Activated CD4-positive, alpha-beta T cell treated with anti-CD3 and anti-CD28 coated beads for 36 hours (primary cell): ENCODE results near the gene SYNDIG1. TPM values are rescaled to one million over a fixed set of nuclear protein-coding genes. Genes with fewer than 3 reads are reported as not detected.

Experiments
- ATAC-seq: fragments of 200-7000 bp; cut with Tn5 transposase; one replicate; pipeline ENCODE4 v1.10.0; 2021; ENCODE audit warnings: mild to moderate bottlenecking, moderate library complexity
- CTCF ChIA-PET: fragments of 350-600 bp; sonication (Branson Sonifier 250); formaldehyde crosslinking; loops from one replicate; lab custom pipeline; 2021; ENCODE audit warnings: antibody characterized with exemption; lab: Charles Lee
- POLR2A ChIA-PET: fragments of 350-600 bp; sonication (Branson Sonifier 250); formaldehyde crosslinking; loops from one replicate; lab custom pipeline; 2021; ENCODE audit warnings: antibody characterized with exemption, inconsistent platforms; lab: Charles Lee
- DNase-seq: peaks from one replicate; pipeline ENCODE4 v3.0.0-alpha.2; 2020
- H3K27ac Mint-ChIP-seq: one replicate; pipeline ENCODE4 v1.8.0; 2021; ENCODE audit warnings: mixed read lengths
- H3K27me3 Mint-ChIP-seq: one replicate; pipeline ENCODE4 v1.8.0; 2021; ENCODE audit warnings: mixed read lengths
- H3K36me3 Mint-ChIP-seq: one replicate; pipeline ENCODE4 v1.8.0; 2021; ENCODE audit warnings: low read depth, mixed read lengths
- H3K4me1 Mint-ChIP-seq: one replicate; pipeline ENCODE4 v1.8.0; 2021; ENCODE audit warnings: mixed read lengths
- H3K4me3 Mint-ChIP-seq: one replicate; pipeline ENCODE4 v1.8.0; 2021; ENCODE audit warnings: mild to moderate bottlenecking, moderate library complexity, mixed read lengths
- H3K9me3 Mint-ChIP-seq: one replicate; pipeline ENCODE4 v1.8.0; 2021; ENCODE audit warnings: low read depth, mixed read lengths
- intact Hi-C, 2 experiments: fragments of 100-400 bp; cut with DNase I in 1 of 2; cut with micrococcal nuclease in 1 of 2; formaldehyde crosslinking; loops; one replicate each; pipeline versions ENCODE4 v1.14.2 to v1.15.1; 2022 to 2024; cut with DNase I, micrococcal nuclease
- total RNA-seq, 2 experiments: library from RNA; stranded (reverse); gene quantifications; one replicate each; pipeline ENCODE4 v1.2.3, GENCODE V29; 2021

Gene SYNDIG1
- total RNA-seq, 2 experiments from 2014 or later: not detected

DNA sequence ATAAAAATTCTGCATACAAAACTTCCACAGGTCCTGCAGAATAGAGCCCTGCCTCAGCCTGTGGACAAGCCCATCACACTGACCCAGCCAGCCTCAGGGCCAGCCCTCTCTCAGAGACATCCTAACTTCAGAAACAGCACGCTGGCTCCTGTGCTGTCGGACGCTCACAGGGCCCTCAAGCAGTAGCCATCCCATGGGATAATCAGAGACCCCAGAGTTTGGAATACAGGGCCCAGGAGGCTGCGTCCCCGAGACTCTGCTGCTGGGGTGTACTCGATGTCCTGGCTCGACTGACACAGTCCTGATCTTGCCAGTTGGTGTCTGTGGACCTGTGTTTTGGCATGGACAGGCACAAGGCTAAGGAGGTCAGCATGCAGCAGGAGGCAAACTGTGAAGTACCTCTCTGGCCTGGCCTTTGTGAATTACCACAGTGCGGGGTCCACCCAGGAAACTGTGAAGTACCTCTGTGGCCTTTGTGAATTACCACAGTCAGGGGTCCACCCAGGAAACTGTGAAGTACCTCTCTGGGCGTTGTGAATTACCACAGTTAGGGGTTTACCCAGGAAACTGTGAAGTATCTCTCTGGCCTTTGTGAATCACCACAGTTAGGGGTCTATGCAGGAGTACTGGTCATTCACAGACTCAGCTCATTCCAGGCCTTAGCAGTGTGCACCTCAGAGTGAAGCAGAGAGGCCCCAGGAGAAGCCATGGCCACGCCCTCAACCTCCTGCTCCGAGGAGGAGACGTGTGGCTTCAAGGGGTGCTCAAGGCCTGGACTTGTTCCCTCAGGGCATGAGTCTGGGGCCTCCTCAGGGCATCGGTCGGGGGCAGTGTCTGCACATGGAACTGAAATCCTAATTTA lies 212.4 kb downstream of the SYNDIG1 start:
- Mint-ChIP-seq H3K27me3 (no peaks in the 10 kb centered on the region), H3K27ac (no peak overlapping the region), H3K4me3 (no peak overlapping the region), H3K4me1 (no peaks in the 10 kb centered on the region), H3K36me3 (no peaks in the 10 kb centered on the region), H3K9me3 (no peaks in the 10 kb centered on the region)
- ATAC-seq: no peak
- intact Hi-C loops: loop anchor here in 1 of 2 experiments (10.0 kb wide), 1 partner anchor 233 kb away; no protein-coding TSS in a partner anchor
- DNase-seq: no peak
- ChIA-PET CTCF (interaction anchor here (0.5 to 0.8 kb wide), 2 partner anchors 10 to 197 kb away, joined by 3 read pairs; no protein-coding TSS in a partner anchor), POLR2A (no interaction called here)

DNA sequence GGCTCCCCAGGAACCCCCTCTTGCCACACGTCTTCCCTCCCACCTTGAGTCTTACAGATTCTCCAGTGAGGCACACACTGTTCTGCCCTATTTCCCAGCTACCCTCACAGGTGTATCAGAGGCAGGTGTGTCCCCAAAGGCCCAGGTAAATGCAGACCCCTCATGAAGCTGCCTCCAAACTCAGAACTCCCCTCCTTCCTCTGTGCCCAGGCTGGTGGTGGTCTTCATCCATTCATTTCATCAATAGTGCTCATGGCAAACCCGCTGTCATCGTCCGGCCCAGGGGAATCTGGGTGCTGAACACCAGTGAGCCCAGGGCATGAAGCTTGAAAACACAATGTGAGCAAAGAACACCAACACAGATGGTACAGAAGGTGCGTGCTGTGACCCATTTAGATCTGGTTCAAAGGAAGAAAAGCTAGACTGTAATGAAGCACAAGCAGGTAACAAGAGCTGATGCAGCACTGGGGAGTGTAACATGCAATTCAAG lies 213.1 kb downstream of the SYNDIG1 start:
- intact Hi-C loops: loop anchor here in 1 of 2 experiments (10.0 kb wide), 1 partner anchor 232 kb away; no protein-coding TSS in a partner anchor
- DNase-seq: no peak
- no peak overlapping the region for H3K27ac Mint-ChIP-seq
- ChIA-PET CTCF (interaction anchor here (0.5 to 0.8 kb wide), 2 partner anchors 9 to 196 kb away, joined by 3 read pairs; no protein-coding TSS in a partner anchor), POLR2A (no interaction called here)
- H3K4me3 Mint-ChIP-seq: no peak overlapping the region
- no peaks in the 10 kb centered on the region for H3K4me1 Mint-ChIP-seq
- H3K36me3 Mint-ChIP-seq: no peaks in the 10 kb centered on the region
- H3K9me3 Mint-ChIP-seq: peaks cover under 1% of the 10 kb centered on the region
- H3K27me3 Mint-ChIP-seq: peaks cover under 1% of the 10 kb centered on the region
- ATAC-seq: no peak

DNA sequence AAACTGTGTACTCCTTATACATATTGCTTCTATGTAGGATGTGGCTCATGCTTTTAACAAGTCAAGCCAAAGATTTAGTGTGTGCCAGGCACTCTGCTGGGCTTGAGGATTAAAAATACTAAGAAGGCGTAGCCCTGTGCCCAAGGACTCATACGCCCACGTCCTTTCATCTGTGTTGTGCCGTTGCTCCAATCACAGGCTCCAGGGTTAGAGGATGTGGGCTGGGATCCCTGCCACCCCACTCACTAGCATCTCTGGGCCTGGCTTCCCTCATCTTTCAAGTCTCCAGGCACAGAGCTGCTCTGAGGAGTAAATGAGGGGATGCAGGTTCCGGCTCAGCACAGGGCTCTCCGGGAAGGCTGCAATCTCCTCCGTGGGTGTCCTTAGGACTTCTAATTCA lies 214.2 kb downstream of the SYNDIG1 start:
- no peaks in the 10 kb centered on the region for H3K4me1 Mint-ChIP-seq
- no peak overlapping the region for H3K4me3 Mint-ChIP-seq
- ChIA-PET POLR2A (no interaction called here), CTCF (no interaction called here)
- ATAC-seq (no peak), DNase-seq (no peak)
- peaks cover 2% of the 10 kb centered on the region for H3K9me3 Mint-ChIP-seq
- intact Hi-C loops: loop anchor here in 1 of 2 experiments (10.0 kb wide), 1 partner anchor 231 kb away; no protein-coding TSS in a partner anchor
- no peaks in the 10 kb centered on the region for H3K36me3 Mint-ChIP-seq
- no peak overlapping the region for H3K27ac Mint-ChIP-seq
- H3K27me3 Mint-ChIP-seq: peaks cover 2% of the 10 kb centered on the region

DNA sequence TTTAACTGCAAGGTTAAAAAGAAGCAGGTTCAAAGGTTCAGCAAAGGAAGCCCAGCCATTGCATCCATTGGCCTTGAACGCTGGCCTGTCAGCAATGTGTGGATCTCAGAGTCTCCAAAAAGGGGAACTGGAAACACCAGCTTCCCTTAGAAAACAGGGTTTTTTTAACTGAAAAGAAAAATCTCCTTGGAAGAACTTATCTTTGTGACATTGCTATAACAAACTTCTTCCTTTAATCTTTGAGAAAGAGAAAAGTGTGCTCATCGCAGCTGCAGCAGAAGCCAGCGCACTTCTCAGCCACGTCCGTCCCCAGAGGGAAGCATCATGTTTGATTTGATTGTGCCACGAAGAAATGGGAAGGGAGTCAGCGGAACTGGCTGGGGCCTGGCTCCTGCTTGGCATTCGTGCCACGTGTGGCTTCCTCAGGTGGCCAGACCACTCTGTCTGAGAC lies 215.0 kb downstream of the SYNDIG1 start:
- ChIA-PET CTCF (no interaction called here), POLR2A (no interaction called here)
- no peak overlapping the region for H3K4me3 Mint-ChIP-seq
- DNase-seq (no peak), ATAC-seq (no peak)
- H3K27me3 Mint-ChIP-seq: peaks cover 2% of the 10 kb centered on the region
- peaks cover 2% of the 10 kb centered on the region for H3K9me3 Mint-ChIP-seq
- no peaks in the 10 kb centered on the region for H3K36me3 Mint-ChIP-seq
- H3K27ac Mint-ChIP-seq: no peak overlapping the region
- H3K4me1 Mint-ChIP-seq: no peaks in the 10 kb centered on the region
- intact Hi-C loops: loop anchor here in 1 of 2 experiments (10.0 kb wide), 1 partner anchor 230 kb away; no protein-coding TSS in a partner anchor

DNA sequence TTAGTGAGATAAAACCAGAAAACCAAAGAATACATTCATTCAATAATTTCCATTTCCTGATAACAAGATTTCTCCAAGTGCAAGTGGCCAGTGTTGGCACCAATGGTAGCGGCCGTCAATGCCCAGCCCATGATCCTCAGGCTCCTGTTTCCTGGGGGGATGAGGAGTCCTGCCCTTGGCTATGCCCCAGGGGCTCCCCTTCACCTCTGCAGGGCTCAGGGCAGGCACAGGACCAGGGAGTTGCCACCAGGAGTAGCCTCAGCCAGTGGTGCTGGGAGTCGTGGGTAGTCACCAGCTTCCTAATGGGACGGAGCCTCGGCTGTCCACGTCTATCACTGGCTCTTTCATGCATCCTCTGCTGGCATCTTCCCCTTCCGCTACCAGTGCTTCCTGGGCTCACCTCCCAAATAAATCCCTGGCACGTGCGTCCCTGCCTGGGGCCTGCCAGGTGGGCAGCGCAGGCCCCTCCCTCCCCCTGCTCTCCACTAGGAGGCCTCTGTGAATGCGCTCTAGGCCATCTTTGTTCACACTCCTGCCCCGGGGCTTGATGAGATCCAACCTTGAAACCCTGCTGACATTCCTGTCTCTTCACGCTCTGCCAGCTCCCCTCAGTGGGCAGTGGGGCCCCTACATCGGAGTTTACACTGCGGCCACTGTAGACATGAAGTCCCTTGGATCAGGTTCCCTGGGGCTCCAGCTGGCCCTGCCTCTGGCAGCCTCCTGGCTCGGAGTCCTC lies 215.7 kb downstream of the SYNDIG1 start:
- peaks cover 2% of the 10 kb centered on the region for H3K27me3 Mint-ChIP-seq

DNA sequence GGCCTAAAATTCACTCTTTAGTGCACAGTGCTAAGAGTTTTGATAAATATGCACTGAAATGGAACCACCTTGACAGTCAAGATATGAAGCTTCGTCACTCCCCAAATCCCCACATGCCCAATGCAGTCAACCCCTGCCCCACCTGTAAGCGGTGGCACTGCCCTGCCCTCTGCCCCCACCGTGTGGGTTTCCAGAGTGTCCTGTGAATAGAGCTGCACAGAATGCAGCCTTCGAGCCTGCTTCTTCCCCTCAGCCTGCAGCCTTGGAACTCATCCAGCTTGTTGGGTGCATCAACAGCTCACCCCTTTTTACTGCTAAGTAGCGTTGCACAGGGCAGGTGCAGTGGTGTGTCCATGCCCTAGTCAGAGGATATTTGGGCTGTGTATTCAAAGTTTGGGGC lies 216.3 kb downstream of the SYNDIG1 start:
- ChIA-PET CTCF (interaction anchor here (0.8 kb wide), 1 partner anchor 11 kb away, joined by 3 read pairs; no protein-coding TSS in a partner anchor), POLR2A (no interaction called here)
- Mint-ChIP-seq H3K27ac (no peak overlapping the region), H3K36me3 (no peaks in the 10 kb centered on the region), H3K27me3 (peaks cover 2% of the 10 kb centered on the region), H3K4me1 (no peaks in the 10 kb centered on the region), H3K4me3 (no peak overlapping the region), H3K9me3 (peaks cover 2% of the 10 kb centered on the region)
- no peak for ATAC-seq
- intact Hi-C loops: loop anchor here in 1 of 2 experiments (10.0 kb wide), 1 partner anchor 229 kb away; no protein-coding TSS in a partner anchor
- no peak for DNase-seq

More for the DNA sequence above, 215.7 kb downstream of the SYNDIG1 start:
- ATAC-seq (no peak), DNase-seq (no peak)
- Mint-ChIP-seq H3K9me3 (peaks cover 2% of the 10 kb centered on the region), H3K4me3 (no peak overlapping the region), H3K27ac (no peak overlapping the region), H3K4me1 (no peaks in the 10 kb centered on the region), H3K36me3 (no peaks in the 10 kb centered on the region)
- CTCF ChIA-PET: interaction anchor here (0.6 to 0.8 kb wide), 2 partner anchors 10 to 461 kb away, joined by 3 read pairs; no protein-coding TSS in a partner anchor
- POLR2A ChIA-PET: no interaction called here
- intact Hi-C loops: loop anchor here in 1 of 2 experiments (10.0 kb wide), 1 partner anchor 230 kb away; no protein-coding TSS in a partner anchor

DNA sequence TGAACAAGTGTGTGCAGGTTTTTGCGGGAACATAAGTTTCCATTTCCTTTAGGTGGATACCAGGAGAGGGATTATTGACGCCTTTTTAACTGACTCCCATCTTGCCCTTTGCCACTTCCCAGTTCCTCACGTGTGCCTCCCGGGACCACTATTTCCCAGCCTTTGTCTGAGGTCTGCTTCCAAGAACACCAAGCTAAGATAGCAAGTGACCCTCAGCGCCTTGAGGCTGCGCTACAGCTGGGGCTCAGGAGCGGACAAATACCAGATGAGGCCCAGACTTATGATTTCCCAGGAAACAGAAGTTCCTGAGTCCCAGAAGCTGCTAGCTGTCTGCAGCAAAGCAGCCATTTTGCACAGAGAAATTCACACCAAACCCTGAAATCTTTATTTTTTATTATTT lies 216.7 kb downstream of the SYNDIG1 start:
- no peak for ATAC-seq

DNA sequence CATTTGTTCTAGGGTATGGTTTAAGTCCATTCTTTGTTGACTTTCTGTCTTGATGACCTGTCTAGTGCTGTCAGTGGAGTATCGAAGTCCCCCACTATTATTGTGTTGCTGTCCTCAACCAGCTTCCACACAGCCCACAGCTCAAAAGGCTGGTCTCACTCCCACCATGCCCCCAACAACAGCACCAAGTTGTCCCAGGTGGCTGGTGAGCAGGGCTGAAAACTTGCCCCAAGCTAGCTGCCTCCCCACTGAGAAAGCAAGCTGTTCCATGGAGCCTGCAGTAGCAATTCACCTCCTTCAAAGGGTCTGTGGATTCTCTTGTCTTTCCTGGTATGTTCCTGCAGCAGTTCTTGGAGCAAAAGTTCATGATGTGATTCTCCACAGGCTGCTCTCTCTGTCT lies 221.0 kb downstream of the SYNDIG1 start:
- H3K36me3 Mint-ChIP-seq: no peaks in the 10 kb centered on the region
- intact Hi-C loops: no loop called here
- peaks cover 4% of the 10 kb centered on the region for H3K27me3 Mint-ChIP-seq
- no peak overlapping the region for H3K4me3 Mint-ChIP-seq
- no peaks in the 10 kb centered on the region for H3K4me1 Mint-ChIP-seq
- DNase-seq (no peak), ATAC-seq (no peak)
- ChIA-PET POLR2A (no interaction called here), CTCF (no interaction called here)
- peaks cover 2% of the 10 kb centered on the region for H3K9me3 Mint-ChIP-seq
- H3K27ac Mint-ChIP-seq: no peak overlapping the region

More for the DNA sequence above, 216.7 kb downstream of the SYNDIG1 start:
- CTCF ChIA-PET: interaction anchor here (0.8 kb wide), 1 partner anchor 11 kb away, joined by 3 read pairs; no protein-coding TSS in a partner anchor
- Mint-ChIP-seq H3K27ac (no peak overlapping the region), H3K36me3 (no peaks in the 10 kb centered on the region), H3K4me1 (no peaks in the 10 kb centered on the region), H3K9me3 (peaks cover 2% of the 10 kb centered on the region), H3K27me3 (peaks cover 2% of the 10 kb centered on the region), H3K4me3 (no peak overlapping the region)
- intact Hi-C loops: loop anchor here in 1 of 2 experiments (10.0 kb wide), 1 partner anchor 229 kb away; no protein-coding TSS in a partner anchor
- DNase-seq: no peak
- POLR2A ChIA-PET: no interaction called here

DNA sequence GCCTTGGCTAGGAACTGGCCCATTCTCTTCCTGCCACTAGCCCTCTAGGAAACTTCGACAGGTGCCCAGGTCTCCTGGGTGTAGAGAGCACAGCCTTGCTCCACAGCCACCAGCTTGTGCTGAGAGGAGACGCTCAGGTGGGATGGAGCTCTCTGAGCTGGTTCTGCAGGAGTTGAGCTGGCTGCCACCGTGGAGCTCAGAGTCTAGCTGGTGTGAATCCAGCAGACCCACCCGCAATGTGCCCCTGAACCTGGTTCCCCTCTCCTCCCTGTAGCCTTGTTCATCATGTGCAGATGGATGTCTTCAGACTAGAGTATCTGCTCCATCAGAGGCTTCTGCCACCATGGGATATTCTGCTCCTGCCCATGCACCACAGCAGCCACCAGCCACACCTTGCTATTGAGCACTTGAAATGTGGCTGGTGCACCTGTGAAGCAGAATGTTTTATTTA lies 222.5 kb downstream of the SYNDIG1 start:
- intact Hi-C loops: no loop called here
- ATAC-seq (no peak), DNase-seq (no peak)
- Mint-ChIP-seq H3K36me3 (no peaks in the 10 kb centered on the region), H3K4me1 (no peaks in the 10 kb centered on the region), H3K27me3 (peaks cover 4% of the 10 kb centered on the region), H3K9me3 (peaks cover 2% of the 10 kb centered on the region), H3K27ac (no peak overlapping the region), H3K4me3 (no peak overlapping the region)
- ChIA-PET CTCF (interaction anchor here (0.7 kb wide), 1 partner anchor 9 kb away, joined by 3 read pairs; no protein-coding TSS in a partner anchor), POLR2A (no interaction called here)

DNA sequence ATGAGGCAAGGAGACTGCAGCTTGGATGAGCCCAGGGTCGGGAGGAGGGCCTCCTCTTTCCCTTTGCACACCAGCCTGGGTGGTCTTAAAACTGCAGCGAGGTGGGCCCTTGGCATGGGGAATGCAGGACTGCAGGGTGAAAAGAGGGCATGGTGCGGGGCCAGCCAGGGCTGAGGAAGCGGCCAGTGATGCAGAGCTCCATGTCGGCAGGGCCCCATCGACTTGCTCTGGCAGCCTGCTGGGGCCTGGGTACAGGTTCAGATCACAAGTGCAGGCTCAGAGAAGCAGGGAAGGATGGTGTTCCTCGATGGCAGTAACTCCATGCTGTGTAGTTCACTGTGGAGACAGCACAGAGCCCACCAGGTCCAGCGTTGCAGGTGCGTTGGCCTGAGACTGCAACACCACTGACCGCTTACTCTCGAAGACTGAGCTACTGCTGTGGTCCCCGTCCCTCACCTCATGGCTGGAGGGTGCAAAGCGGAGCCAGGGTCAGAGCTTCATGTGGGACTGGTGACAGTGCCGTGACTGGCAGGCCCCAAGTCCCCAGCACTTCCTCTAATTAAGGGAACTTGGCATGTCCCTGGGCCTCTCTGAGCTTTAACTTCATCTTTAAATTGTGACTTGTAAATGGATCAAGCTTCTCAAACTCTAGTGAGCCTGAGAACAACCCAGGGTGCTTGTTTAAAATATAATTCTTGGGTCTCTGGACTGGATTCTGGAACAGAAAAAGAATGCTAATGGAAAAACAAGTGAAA lies 223.2 kb downstream of the SYNDIG1 start:
- H3K27me3 Mint-ChIP-seq: peaks cover 2% of the 10 kb centered on the region
- no peak for ATAC-seq
- ChIA-PET CTCF (no interaction called here), POLR2A (no interaction called here)
- no peak overlapping the region for H3K4me3 Mint-ChIP-seq
- no peaks in the 10 kb centered on the region for H3K36me3 Mint-ChIP-seq
- intact Hi-C loops: no loop called here
- no peaks in the 10 kb centered on the region for H3K4me1 Mint-ChIP-seq
- peaks cover under 1% of the 10 kb centered on the region for H3K9me3 Mint-ChIP-seq
- H3K27ac Mint-ChIP-seq: no peak overlapping the region
- no peak for DNase-seq
